GM12801 (cell line): Measurements from ENCODE around the gene RETREG3.

Experiments
- TF ChIP-seq, protein P1 (sequence below): IDR thresholded peaks from one replicate; pipeline ENCODE4 v1.5.1; 2011; ENCODE audit warnings: control low read depth; ENCODE audit not compliant: insufficient read length; ENCODE audit errors: extremely low read depth

Gene RETREG3

DNA sequence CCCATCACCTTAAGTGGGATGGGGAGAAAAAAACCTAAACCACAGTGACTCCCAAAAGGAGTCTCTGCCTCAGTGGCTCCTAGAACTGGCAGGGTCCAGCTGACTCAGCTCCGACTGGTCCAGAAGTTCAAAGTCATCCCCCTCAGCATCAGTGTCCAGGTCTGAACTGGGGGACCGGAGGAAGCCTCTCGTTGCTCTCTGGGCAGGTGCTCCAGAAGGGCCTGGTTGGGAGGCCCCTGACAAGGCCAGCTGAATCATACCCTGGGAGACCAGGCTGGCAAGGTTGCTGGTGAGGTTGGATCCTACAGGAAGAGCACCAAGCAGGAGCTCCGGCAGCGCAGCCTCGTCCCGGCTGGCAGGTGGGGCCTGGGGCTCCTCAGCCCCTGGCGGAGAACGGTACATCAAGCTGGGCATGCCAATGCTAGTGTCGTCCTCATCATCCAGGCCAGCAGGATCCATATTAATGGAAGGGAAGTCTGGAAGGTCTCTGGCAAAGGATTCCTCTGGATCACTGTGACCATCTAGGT lies 27.4 kb downstream of the RETREG3 start:
- TF ChIP-seq, protein P1, sequence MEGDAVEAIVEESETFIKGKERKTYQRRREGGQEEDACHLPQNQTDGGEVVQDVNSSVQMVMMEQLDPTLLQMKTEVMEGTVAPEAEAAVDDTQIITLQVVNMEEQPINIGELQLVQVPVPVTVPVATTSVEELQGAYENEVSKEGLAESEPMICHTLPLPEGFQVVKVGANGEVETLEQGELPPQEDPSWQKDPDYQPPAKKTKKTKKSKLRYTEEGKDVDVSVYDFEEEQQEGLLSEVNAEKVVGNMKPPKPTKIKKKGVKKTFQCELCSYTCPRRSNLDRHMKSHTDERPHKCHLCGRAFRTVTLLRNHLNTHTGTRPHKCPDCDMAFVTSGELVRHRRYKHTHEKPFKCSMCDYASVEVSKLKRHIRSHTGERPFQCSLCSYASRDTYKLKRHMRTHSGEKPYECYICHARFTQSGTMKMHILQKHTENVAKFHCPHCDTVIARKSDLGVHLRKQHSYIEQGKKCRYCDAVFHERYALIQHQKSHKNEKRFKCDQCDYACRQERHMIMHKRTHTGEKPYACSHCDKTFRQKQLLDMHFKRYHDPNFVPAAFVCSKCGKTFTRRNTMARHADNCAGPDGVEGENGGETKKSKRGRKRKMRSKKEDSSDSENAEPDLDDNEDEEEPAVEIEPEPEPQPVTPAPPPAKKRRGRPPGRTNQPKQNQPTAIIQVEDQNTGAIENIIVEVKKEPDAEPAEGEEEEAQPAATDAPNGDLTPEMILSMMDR, result no peak

DNA sequence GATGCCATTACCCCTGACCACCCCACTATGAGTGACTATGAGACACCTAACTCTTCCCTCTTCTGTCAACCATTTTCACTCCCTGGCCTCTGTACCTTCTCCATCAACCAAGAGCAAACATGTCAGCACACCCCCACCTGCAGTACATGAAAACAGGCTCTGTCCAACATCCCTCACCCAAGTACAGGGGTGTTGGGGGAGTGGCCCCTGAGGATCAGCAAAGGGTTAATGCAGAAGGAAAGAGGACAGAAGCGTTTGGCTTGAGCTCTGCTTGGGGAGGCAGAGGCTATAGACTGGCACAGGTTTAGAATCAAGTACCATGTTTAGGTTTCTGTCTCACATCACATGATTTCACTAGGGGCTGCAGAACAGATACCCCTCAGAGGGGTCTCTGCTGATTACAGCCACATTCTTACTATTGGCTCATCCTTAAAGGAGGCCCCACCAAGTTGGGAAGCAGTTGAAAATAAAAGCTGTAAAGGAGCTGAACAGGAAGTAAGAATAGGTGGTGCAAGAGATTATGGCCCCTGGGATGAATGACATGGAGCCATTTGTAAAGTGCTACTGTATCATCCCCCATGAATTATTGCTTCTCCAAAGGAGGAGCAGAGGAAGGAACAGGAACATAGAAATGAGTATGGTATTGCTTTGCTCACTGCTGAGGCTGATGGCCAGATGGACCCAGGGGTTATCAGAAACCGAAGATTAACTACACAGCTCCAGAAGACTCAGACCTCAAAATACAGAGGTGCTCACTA lies 29.2 kb downstream of the RETREG3 start:
- TF ChIP-seq, protein P1, result no peak

DNA sequence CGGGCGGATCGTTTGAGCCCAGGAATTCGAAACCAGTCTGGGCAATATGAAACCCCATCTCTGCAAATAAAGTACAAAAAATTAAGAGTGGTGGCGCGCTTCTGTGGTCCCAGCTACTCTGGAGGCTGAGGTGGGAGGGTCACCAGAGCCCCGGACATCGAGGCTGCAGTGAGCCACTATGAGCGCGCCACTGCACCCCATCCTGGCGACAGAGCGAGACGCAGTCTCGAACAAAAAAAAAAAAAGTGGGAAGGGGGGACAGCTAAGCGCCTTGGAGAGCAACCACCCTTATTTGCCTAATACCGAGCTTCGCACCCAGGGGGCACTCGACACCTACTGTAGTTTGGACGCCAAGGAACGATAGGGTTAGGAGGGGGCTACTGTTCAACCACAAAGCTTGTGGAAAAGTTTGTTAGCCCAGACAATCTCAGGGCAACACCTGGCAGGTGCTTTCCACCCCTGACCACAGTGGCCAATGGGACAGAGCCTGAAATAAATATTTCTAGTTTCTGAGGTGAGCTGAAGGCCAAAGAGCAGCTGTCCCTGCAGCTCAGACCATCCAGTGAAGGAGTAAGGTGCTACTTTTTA lies 30.8 kb downstream of the RETREG3 start:
- TF ChIP-seq, protein P1, result no peak

DNA sequence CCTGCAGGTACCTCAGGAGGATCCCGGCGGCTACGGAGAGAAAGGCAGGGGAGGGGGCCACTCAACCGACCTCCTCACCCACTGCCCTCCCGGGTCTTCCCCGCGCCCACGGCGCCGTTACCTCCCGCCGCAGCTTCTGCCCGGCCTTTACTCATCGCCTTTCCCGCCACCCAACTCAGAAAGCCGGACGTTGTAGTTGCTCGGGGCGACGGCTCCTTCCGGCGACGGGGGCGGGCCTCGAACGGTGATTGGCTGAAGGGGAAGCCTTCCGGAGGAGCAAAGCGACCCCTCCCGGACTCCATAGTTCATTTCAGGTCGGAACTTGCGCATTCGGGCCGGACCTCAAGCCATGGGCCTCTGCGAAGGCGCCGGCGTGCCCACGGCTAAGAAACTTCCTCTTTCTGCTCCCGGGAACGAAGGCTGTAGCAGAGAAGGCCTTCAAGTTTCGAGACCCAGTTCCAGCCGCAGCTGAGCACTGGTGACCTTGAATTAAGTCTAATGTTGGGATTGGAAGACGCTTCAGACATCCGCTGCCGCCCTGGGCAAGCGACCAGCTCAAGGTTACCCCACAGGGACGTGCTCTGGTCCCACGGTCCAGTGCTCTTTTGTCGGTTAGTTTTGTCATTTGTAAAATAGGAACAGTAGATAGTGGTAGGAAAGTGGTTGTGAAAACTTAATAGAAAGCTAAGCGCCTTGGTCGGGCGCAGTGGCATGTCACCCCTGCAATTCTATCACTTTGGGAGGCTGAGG lies 31.5 kb downstream of the RETREG3 start, which contains the start of gene PSMC3IP:
TSS of gene PSMC3IP (minus strand) at position 198 of the 750 bp plus-strand sequence. CDS start at position 155, 43 bp downstream.
- TF ChIP-seq, protein P1, result no peak

DNA sequence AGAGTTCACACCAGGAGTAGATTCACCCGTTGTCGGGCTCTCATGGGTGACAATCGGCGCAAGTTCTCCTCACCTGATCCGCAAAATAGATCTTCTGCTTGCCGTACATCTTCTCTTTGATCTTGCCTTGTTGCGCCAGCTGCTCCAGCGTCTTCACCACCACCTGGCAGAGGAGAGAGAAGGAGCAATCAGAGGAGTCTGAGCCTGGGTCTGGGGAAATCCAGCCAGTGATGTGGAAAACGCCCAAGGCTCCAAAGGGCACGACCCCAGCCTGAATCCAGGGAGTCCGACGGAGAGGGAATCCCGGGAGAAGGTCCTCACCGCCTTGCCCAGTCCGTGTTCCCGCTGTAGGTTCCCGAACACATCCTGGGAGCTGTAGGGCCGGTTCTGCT lies 32.0 kb downstream of the RETREG3 start:
- TF ChIP-seq, protein P1, result no peak

DNA sequence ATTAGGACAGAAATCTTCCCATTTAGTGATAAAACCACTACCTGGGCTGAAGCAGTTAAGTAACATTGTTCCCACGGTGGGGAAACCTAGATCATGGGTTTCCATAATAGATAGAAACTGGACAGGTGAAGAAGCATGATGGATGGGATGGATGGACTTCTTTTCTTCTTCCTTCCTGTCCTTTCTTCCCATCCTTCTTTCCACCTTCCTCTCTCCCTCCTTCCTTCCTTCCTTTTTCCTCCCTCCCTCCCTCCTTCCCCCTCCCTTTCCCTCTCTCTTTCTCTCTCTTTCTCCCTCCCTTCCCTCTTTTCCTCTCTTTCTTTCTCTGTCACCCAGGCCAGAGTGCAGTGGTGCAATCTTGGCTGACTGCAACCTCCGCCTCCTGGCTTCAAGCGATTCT lies 34.7 kb downstream of the RETREG3 start:
- TF ChIP-seq, protein P1, result no peak

DNA sequence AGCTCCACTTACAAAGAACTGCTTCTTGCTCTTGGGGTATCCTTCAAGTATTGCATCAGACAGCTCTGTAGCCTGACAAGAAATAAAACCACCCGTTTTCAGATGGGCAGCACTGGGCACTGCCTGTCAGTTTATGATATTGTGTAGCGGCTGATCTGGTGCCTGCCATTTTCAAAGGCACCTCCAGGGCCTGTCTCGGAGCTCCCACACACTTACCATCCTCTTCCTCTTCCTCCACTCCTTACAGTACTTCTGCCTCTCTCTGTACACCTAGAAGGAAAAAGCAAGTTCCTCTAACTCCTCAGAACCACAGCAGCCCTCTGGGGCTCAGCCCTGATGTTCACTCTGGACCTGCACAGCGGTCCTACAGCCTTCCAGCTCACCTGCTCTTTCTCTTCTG lies 36.1 kb downstream of the RETREG3 start:
- TF ChIP-seq, protein P1, result no peak
